Activated T-helper 17 cell treated with anti-CD3 and anti-CD28 coated beads, Interleukin-2, amount 50 U/mL, for 72 hours (primary cell): ENCODE measurements around the gene LRRC27. TPM values are rescaled to one million over a fixed set of nuclear protein-coding genes. Genes with fewer than 3 reads are reported as not detected.

Source experiments
- ATAC-seq: fragments of 150-1000 bp; cut with Tn5 transposase; replicated peaks from 2 replicates; pipeline ENCODE4 v1.10.0; 2021; ENCODE audit warnings: mild to moderate bottlenecking, moderate library complexity
- H3K27ac Mint-ChIP-seq: one replicate; pipeline ENCODE4 v1.8.0; 2022; ENCODE audit warnings: mixed read lengths
- H3K27me3 Mint-ChIP-seq: one replicate; pipeline ENCODE4 v1.8.0; 2022; ENCODE audit warnings: mixed read lengths
- H3K36me3 Mint-ChIP-seq: one replicate; pipeline ENCODE4 v1.8.0; 2022; ENCODE audit warnings: low read depth, mild to moderate bottlenecking, mixed read lengths
- H3K4me1 Mint-ChIP-seq: one replicate; pipeline ENCODE4 v1.8.0; 2022; ENCODE audit warnings: mixed read lengths
- H3K4me3 Mint-ChIP-seq: one replicate; pipeline ENCODE4 v1.8.0; 2022; ENCODE audit warnings: mild to moderate bottlenecking, mixed read lengths
- H3K9me3 Mint-ChIP-seq: one replicate; pipeline ENCODE4 v1.8.0; 2022; ENCODE audit warnings: mixed read lengths
- total RNA-seq, 2 donors: library from RNA; stranded (reverse); gene quantifications; one replicate each; pipeline ENCODE4 v1.2.3, GENCODE V29; 2022

The LRRC27 gene
- total RNA-seq, 2 donors from 2014 or later: 4.5 to 6.3 TPM

DNA sequence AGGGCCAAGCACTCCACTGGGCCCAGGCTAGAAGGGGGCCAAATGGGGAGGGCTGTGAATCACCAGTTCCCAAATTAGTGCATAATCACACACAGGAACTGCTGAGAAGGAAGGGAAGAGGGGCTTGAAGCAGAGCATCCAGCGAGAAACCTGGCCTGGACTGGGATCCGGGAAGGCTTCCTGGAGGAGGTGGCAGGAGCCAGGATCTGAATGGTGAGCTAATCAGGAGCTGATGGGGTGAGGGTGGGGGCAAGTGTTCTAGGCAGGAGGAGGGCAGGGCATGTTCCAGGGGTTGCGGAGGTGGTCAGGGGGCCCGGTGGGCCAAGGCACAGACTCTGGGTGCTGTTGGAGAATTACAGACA lies 77.7 kb downstream of the LRRC27 start:
- H3K9me3 Mint-ChIP-seq: no peaks in the 10 kb centered on the region
- no peaks in the 10 kb centered on the region for H3K27me3 Mint-ChIP-seq
- ATAC-seq: no peak
- peaks cover 6% of the 10 kb centered on the region for H3K36me3 Mint-ChIP-seq
- no peaks in the 10 kb centered on the region for H3K4me1 Mint-ChIP-seq
- no peak overlapping the region for H3K4me3 Mint-ChIP-seq
- H3K27ac Mint-ChIP-seq: peak overlapping the region; percentile 40

DNA sequence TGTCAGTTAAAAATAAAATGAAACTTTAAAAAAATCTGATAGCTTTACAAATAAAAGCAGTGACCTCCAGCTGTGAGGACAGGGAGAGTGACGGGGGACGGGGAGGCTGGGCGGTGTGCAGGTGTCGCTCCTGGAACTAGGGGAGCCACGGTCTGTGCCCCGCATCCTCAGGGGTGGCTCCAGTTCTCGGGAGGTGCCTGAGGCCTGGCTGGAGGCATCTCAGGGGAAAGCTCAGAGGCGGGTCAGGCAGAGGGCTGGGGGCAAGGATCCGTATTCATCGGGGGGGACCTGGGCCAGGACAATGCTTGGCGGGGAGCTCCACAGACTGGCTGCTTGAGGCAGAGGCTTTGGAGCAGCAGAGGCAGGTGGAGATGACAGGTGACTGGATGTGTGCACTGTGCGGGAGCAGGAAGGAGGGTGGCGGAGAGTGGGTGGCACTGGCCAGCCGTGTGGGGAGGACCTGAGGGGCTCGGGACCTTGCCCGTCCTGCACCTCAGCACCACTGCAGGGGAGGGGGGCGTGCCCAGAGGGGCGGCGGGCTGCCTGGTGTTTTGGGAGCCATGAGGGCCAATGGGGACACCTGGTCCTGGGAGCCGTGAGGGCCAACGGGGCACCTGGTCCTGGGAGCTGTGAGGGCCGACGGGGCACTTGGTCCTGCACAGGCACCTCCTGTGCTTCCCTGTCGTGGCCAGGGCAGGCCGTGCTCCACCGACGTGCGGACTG lies 78.2 kb downstream of the LRRC27 start:
- H3K27ac Mint-ChIP-seq: peak overlapping the region; percentile 40
- H3K4me3 Mint-ChIP-seq: no peak overlapping the region
- H3K4me1 Mint-ChIP-seq: peaks cover 2% of the 10 kb centered on the region
- no peaks in the 10 kb centered on the region for H3K9me3 Mint-ChIP-seq
- no peak for ATAC-seq
- H3K27me3 Mint-ChIP-seq: no peaks in the 10 kb centered on the region
- peaks cover 6% of the 10 kb centered on the region for H3K36me3 Mint-ChIP-seq

DNA sequence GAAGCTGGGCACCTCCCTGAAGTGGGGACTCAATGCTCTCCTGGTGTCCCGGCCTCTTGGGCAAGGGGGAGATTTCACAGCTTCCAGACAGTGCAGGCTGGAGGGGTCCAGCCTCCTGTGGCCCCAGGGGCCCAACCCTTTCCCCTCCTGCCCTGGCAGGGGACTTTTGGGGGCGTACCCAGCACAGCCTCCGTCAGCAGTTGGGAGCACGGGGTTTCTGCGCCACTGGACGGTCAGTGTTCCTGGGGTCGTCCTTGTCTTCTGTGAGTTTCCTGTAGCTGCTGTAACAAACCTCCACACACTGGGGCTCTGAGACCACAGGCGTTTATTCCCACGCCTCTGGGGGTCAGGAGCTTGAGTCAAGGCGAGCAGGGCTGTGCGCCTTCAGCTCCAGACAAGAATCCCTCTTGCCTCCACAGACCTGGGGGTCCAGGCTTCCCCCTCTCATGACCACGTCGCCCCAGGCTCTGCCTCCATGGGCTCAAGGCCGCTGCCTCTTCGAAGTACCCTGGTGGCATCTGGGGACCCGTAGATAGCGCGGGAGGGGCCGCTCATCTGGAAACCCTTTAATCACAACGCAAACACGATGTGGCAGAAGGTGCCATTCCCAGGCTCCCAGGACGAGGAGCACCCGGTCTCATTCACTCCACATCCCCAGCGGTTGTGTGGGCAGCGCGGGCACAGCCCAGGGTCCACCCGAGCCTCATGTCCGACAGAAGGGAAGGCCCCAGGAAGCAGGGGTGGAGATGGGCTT lies 79.0 kb downstream of the LRRC27 start:
- H3K4me1 Mint-ChIP-seq: peaks cover 7% of the 10 kb centered on the region
- no peaks in the 10 kb centered on the region for H3K27me3 Mint-ChIP-seq
- ATAC-seq: no peak
- H3K27ac Mint-ChIP-seq: no peak overlapping the region
- H3K4me3 Mint-ChIP-seq: no peak overlapping the region
- H3K9me3 Mint-ChIP-seq: no peaks in the 10 kb centered on the region
- peaks cover under 1% of the 10 kb centered on the region for H3K36me3 Mint-ChIP-seq

DNA sequence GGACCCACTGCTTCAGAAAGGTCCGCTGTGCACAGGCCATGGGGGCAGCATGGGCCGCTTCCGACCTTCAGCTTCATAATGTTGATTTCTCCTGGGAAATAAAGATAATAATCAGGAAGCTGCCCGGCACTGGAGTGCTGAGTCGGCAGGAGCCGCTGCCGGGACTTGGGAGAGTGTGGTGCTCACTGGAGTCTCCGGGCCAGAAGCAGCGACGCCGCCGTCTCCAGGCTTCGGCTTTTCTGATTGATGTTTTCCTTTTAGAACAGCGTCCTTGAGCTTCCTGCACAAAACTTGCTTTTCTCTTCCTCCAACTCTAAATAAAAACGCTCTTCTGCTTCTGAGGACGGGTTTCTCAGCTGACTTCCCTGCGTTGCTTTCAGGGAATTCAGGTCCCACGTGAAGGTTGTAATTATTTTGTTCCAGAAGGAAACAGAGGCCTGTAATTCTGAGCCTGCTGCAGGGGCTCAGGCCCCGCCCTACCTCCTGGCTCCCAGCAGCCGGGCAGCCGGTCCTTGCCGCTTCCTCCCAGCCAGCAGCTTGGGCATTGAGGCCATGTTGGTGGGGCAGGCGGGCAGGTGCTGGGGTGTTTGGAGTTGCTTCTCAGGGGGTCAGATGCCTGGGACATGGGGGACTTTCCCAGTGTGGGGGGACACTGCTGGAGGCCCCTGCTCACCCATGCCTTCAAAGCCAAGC lies 79.7 kb downstream of the LRRC27 start:
- H3K36me3 Mint-ChIP-seq: no peaks in the 10 kb centered on the region

DNA sequence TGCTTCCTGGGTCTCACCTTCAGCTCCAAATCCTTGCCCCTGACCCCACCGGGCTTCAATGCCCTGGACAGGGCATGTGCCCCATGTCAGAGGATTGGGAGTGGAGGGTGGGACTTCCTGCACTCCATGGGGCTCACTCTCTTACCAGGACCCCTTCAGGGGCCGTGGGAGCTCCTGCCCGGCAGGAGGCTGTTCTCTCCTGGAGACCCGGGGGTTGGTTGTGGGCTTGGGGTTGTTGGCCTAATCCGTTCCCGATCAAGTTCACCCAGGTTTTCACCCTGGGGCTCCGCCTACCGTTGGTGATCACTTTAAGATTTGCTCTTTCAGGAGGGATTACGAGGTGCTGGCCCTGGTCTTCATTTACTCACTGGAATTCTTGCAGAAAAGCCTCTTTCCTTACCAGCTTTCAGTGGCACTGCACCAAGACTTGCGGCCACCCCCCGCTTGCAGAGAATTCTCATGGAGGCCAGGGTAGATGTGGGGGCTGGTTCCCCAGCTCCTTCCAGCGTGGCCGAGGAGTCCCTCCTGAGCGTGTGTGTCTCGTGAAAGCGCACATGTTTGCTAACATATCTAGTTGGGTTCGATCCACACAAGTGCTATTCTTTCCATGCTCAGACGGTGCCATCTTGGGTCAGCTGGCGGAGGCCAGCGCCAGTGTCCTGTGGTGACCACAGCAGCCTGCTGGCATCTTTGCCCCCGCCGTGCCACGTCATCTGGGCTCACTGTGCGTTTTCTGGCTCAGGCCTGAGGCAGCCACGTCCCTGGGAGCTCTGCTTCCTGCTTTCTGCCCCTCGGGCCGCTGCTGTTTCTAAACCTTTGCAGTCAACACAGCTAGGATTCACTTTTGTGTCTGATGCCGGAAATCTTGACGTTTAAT lies 80.6 kb downstream of the LRRC27 start:
- Mint-ChIP-seq H3K4me1 (peaks cover 7% of the 10 kb centered on the region), H3K27me3 (no peaks in the 10 kb centered on the region), H3K27ac (no peak overlapping the region), H3K36me3 (no peaks in the 10 kb centered on the region), H3K9me3 (no peaks in the 10 kb centered on the region), H3K4me3 (no peak overlapping the region)
- no peak for ATAC-seq

More for the DNA sequence above, 79.7 kb downstream of the LRRC27 start:
- no peaks in the 10 kb centered on the region for H3K27me3 Mint-ChIP-seq
- H3K9me3 Mint-ChIP-seq: no peaks in the 10 kb centered on the region
- no peak overlapping the region for H3K4me3 Mint-ChIP-seq
- no peak for ATAC-seq
- peaks cover 7% of the 10 kb centered on the region for H3K4me1 Mint-ChIP-seq
- H3K27ac Mint-ChIP-seq: no peak overlapping the region

DNA sequence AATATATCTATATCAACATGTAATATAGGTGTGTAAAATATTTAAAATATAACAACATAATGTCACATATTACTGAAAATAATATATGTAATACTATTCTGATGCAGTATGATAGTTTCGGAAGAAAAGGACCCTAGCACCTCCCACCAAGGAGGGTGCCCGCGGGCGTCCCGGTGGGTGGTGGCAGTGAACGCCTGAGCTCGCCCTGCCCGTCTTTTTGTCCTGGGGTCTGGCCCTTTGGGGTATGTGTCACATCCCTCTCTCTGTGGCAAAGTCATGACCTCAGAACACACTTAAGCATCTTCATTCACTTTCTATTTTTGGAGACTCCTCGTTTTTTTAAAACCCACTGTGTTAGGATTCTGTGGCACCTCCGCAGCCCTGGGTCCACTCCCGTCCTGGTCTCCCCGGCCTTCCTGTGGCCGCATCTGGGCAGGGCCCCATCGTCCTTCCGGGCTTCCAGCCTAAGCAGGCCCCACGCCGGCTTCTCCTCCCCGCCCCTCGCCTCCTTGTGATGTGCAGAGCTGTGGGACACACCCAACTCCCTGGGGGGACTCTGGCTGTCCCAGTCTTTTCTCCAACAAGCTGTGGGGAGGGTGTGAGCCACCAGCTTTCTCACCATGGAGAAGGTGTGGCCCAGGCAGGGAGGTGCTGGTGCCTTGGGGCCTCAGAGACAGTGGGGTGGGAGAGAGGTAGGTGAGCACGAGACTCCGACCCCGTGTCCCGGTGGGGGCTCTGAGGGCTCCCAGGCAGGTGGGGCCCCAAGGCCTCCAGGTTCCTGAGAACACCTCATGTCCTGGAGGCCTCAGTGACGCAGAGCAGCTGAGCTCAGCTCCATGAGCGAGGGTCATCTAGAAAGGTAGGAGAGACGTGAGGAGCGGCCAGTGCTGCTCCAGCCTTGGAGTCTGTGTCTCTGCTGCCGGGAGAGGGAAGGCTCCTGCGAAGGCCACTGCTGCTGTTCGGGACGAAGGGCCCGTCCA lies 81.5 kb downstream of the LRRC27 start:
- no peaks in the 10 kb centered on the region for H3K27me3 Mint-ChIP-seq
- H3K4me1 Mint-ChIP-seq: peaks cover 7% of the 10 kb centered on the region
- H3K9me3 Mint-ChIP-seq: no peaks in the 10 kb centered on the region
- peak overlapping the region; percentile 38 for H3K27ac Mint-ChIP-seq
- ATAC-seq: no peak
- no peaks in the 10 kb centered on the region for H3K36me3 Mint-ChIP-seq
- no peak overlapping the region for H3K4me3 Mint-ChIP-seq

DNA sequence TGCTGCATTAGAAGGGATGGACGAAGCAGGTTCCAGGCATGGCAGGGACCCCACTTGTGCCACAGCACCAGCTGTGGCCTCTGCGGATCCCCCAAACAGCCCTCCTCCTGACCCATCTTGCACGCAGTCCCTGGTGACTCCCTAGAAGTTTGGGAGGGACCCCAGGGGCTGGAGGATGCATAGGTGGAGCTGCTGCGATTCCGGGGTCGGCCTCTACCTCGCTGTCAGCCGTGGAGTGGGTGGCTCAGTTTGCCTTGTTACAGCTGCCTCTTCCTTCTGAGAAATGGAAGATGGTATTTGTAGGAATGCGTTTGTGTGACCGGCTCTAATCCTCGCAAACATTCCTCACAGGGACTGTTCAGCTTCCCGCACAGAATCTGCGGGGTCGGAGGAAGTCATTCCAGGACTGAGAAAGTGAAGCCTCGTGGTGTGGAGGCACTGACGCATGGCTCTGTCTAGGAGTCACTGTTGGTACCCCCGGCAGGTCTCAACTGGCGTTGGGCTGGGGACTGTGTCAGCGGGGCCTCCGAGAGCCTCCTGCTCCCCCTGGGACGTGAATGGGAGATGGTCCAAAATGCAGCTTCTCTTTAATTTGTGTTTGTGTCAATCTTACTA lies 82.5 kb downstream of the LRRC27 start:
- no peaks in the 10 kb centered on the region for H3K36me3 Mint-ChIP-seq
- no peak overlapping the region for H3K4me3 Mint-ChIP-seq
- H3K27ac Mint-ChIP-seq: peak overlapping the region; percentile 38
- no peak for ATAC-seq
- peaks cover 7% of the 10 kb centered on the region for H3K4me1 Mint-ChIP-seq
- no peaks in the 10 kb centered on the region for H3K9me3 Mint-ChIP-seq
- no peaks in the 10 kb centered on the region for H3K27me3 Mint-ChIP-seq

DNA sequence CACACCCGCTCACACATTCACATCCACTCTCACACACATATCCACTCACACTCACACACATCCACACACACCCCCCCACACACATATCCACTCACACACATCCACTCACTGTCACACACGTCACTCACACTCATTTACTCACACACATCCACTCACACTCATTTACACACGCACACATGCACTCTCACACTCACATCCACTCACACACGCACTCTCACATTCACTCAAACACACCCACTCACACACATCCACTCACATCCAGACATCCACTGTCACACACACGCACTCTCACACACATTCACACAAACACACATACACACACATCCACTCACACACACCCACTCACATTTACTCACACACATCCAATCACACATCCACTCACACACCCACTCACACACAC lies 83.3 kb downstream of the LRRC27 start:
- H3K27ac Mint-ChIP-seq: peak overlapping the region; percentile 0
- H3K4me3 Mint-ChIP-seq: no peak overlapping the region
- ATAC-seq: no peak
- no peaks in the 10 kb centered on the region for H3K36me3 Mint-ChIP-seq
- peaks cover 7% of the 10 kb centered on the region for H3K4me1 Mint-ChIP-seq
- H3K27me3 Mint-ChIP-seq: no peaks in the 10 kb centered on the region
- no peaks in the 10 kb centered on the region for H3K9me3 Mint-ChIP-seq

DNA sequence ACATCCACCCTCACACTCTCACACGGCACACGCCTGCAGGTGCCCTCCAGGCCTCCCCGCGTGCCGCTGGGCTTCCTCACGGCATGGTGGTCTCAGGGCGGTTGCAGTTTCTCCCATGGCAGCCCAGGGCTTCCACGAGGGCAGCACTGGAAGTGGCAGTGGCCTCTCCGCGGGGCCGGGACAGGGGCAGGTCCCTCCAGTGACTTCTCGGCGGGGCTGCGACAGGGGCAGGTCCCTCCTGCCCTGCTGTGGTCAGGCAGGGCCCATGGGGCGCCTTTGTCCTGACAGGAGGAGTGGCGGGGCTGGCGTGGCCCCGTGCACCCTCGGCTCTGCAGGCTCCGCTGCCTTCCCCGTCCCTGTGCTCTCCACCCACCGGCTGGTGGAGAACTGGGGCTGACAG lies 84.0 kb downstream of the LRRC27 start:
- Mint-ChIP-seq H3K27me3 (no peaks in the 10 kb centered on the region), H3K4me1 (peaks cover 7% of the 10 kb centered on the region), H3K4me3 (no peak overlapping the region), H3K27ac (no peak overlapping the region), H3K36me3 (no peaks in the 10 kb centered on the region), H3K9me3 (no peaks in the 10 kb centered on the region)
- ATAC-seq: no peak

DNA sequence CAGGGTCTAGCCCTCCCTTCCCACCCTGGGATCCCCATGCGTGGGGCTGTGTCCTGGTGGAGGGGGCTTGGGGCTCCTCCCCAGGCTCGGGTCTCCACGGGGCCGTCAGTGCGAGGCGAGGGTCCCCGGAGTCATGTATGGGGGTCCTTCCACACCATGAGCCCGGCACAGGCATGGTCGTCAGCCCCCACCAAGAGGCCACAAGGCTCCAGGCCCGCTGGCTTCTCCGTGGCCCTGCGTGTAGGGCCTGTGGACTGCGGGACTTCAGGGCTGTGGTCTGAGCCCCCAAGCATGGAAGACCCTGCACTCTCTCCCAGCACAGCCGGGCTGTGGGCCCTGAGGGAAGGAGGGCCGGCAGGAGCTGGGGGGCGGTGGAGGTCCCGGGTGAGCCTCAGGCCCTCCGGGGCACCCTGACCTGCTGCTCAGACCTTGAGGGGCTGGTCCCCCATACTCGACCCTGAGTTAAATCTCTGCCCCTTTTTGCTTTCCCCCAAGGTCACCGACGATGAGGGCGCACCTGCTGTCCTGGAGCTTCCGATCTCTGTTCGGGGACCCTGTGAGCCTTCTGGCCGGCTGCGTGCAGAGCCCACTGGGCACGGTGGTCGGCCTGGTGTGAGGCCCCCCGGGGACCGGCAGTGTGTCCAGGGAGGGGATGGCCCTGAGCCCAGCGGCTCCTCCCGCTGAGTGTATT lies 84.7 kb downstream of the LRRC27 start:
- Mint-ChIP-seq H3K9me3 (no peaks in the 10 kb centered on the region), H3K4me1 (peaks cover 7% of the 10 kb centered on the region), H3K27ac (no peak overlapping the region), H3K36me3 (no peaks in the 10 kb centered on the region), H3K27me3 (no peaks in the 10 kb centered on the region), H3K4me3 (no peak overlapping the region)
- ATAC-seq: no peak

DNA sequence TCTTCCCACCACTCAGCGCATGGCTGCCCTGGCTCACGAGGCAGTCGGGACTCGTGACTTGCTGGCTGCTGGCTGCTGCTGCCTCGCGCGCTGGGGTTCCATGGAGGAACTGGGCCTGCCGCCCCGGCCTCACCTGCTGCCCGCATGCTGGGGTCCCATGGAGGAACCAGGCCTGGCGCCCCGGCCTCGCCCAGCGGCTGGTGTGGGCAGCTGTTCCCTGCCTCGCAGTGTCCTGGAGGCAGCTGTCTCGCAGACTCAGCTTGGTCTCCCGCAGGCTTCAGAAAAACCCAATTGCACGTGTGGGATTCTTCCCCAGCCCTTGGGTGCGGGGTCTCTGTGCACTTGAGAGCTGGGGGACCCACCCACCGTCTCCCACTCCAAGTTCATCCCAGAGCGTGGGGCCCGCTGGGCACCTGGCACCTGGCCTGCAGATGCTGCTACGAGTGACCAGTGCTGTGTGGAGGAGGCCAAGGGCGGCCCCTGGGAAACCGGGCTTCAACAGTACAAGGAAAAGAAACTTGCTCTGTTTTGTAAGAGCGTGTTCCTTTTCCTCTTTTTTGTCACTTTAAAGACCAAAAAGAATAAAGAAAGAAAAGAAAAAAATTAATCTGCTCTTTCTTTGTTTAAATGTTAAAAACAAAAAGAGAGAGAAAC lies 85.4 kb downstream of the LRRC27 start:
- no peaks in the 10 kb centered on the region for H3K36me3 Mint-ChIP-seq
- H3K4me1 Mint-ChIP-seq: peaks cover 7% of the 10 kb centered on the region
- no peak for ATAC-seq
- no peak overlapping the region for H3K4me3 Mint-ChIP-seq
- no peaks in the 10 kb centered on the region for H3K27me3 Mint-ChIP-seq
- H3K9me3 Mint-ChIP-seq: no peaks in the 10 kb centered on the region
- no peak overlapping the region for H3K27ac Mint-ChIP-seq

DNA sequence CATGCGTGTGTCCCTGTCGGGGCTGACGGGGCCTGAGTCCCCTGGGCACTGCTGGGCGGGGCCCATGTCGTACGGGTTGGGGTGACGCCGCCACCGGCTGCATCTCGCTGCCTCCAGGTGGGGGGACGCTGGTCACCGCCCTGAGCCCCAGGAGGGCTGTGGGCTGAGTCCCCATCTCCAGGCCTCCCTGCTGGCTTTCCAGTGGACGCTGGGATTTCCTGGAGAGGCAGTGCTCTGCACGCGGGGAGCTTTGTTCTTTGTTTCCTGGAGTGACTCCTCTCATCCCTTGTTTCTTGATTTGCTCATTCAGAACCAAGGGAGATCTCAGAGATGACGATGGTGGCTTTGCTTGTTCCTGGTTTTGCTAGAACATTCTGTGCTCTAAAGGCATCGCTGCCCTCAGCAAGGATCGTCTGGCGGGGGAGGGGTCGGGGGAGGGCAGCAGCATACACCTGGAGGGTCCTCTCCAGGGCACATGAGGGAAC lies 86.0 kb downstream of the LRRC27 start:
- no peaks in the 10 kb centered on the region for H3K27me3 Mint-ChIP-seq
- H3K9me3 Mint-ChIP-seq: no peaks in the 10 kb centered on the region
- H3K4me1 Mint-ChIP-seq: peaks cover 7% of the 10 kb centered on the region
- no peak overlapping the region for H3K4me3 Mint-ChIP-seq
- H3K36me3 Mint-ChIP-seq: no peaks in the 10 kb centered on the region
- H3K27ac Mint-ChIP-seq: no peak overlapping the region
- no peak for ATAC-seq
